ENCODE data around the gene CDCA8.

DNA sequence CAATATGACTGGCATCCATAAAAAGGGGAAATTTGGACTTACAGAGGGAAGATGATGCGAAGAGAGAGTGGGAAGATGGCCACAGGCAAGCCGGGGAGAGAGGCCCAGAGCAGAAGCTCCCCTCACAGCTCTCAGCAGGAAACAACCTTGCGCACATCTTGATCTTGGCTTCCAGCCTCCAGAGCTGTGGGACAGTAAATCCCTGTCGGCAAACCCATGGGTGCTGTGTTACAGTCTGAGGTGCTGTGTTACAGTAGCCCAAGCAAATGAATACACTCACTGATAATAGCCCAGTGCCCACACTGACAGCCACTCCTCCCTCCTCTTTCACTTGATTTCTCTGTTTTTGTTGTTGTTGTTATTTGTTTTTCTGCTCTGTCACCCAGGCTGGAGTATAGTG is 22.4 kb downstream of the CDCA8 start:
- no peak for TF ChIP-seq CTCF (IDR thresholded peaks at IDR 0.05; ENCODE audit: insufficient read depth, low read length)
- no peak for TF ChIP-seq GABPA (IDR thresholded peaks at IDR 0.05; ENCODE audit: low read depth)

Data from HL-60 (cell line).